DOHH2 (cell line): ENCODE measurements around the gene PPFIA1.

Source experiments
- H3F3A ChIP-seq: fragments of 200-600 bp; sonication (generic), shearing (Covaris generic); 2 replicates; pipeline ENCODE4 v1.6.0; 2016; ENCODE audit warnings: antibody characterized with exemption, mild to moderate bottlenecking; ENCODE audit not compliant: control insufficient read depth, insufficient read depth
- H3K27ac ChIP-seq: fragments of 200-600 bp; sonication (generic); 2 replicates; pipeline ENCODE4 v1.5.1; 2014; ENCODE audit warnings: low read depth, mild to moderate bottlenecking, low read length, moderate library complexity
- H3K27me3 ChIP-seq: fragments of 200-600 bp; sonication (generic); 2 replicates; pipeline ENCODE4 v1.6.1; 2014; ENCODE audit warnings: mild to moderate bottlenecking, low read length, mixed read lengths; ENCODE audit not compliant: control insufficient read depth
- H3K36me3 ChIP-seq: fragments of 200-600 bp; sonication (generic); 2 replicates; pipeline ENCODE4 v1.6.1; 2014; ENCODE audit warnings: mild to moderate bottlenecking, low read length, moderate library complexity, mixed read lengths; ENCODE audit not compliant: control insufficient read depth
- H3K4me1 ChIP-seq: fragments of 200-600 bp; sonication (generic); 2 replicates; pipeline ENCODE4 v1.6.1; 2014; ENCODE audit warnings: mild to moderate bottlenecking, low read length, mixed read lengths; ENCODE audit not compliant: control insufficient read depth
- H3K4me2 ChIP-seq: fragments of 200-600 bp; sonication (generic); 2 replicates; pipeline ENCODE4 v1.6.0; 2014; ENCODE audit warnings: mild to moderate bottlenecking, low read length, moderate library complexity
- H3K4me3 ChIP-seq: fragments of 200-600 bp; sonication (generic); 2 replicates; pipeline ENCODE4 v1.5.1; 2014; ENCODE audit warnings: mild to moderate bottlenecking, low read length, mixed read lengths
- H3K79me2 ChIP-seq: fragments of 200-600 bp; sonication (generic); 2 replicates; pipeline ENCODE4 v1.6.1; 2014; ENCODE audit warnings: mild to moderate bottlenecking, low read length, mixed read lengths; ENCODE audit not compliant: control insufficient read depth
- H3K9me2 ChIP-seq: fragments of 200-600 bp; sonication (generic); replicated peaks from 2 replicates; pipeline ENCODE4 v1.6.1; 2014; ENCODE audit warnings: mild to moderate bottlenecking, low read length, mixed read lengths; ENCODE audit not compliant: control insufficient read depth
- H3K9me3 ChIP-seq: fragments of 200-600 bp; sonication (generic); 2 replicates; pipeline ENCODE4 v1.6.1; 2014; ENCODE audit warnings: antibody characterized with exemption, low read length, mixed read lengths; ENCODE audit not compliant: control insufficient read depth, insufficient read depth
- H4K20me1 ChIP-seq: fragments of 200-600 bp; sonication (generic); 2 replicates; pipeline ENCODE4 v1.6.0; 2014; ENCODE audit warnings: low read depth, mild to moderate bottlenecking, antibody characterized with exemption, low read length, moderate library complexity; ENCODE audit not compliant: control insufficient read depth, insufficient read depth
- CTCF ChIP-seq: fragments of 200-600 bp; sonication (generic); IDR thresholded peaks from one replicate; pipeline ENCODE4 v1.5.1; 2014; ENCODE audit warnings: antibody characterized with exemption, mild to moderate bottlenecking, low read depth, low read length; ENCODE audit not compliant: poor library complexity, severe bottlenecking
- EZH2phosphoT487 ChIP-seq: fragments of 200-600 bp; sonication (generic); IDR thresholded peaks from 2 replicates; pipeline ENCODE4 v1.6.1; 2017; ENCODE audit warnings: borderline replicate concordance, mild to moderate bottlenecking, antibody characterized with exemption, low read length, moderate library complexity, mixed read lengths

PPFIA1 gene

GRCh38 chr11:70432065-70432464, 161.6 kb downstream of the PPFIA1 start:
- Histone ChIP-seq H3K27ac (no peak overlapping the region), H3K9me2 (no peaks in the 10 kb centered on the region), H3K79me2 (no peaks in the 10 kb centered on the region), H3K27me3 (peaks cover 20% of the 10 kb centered on the region), H3K4me1 (peaks cover 9% of the 10 kb centered on the region), H3F3A (no peaks in the 10 kb centered on the region), H3K4me3 (no peak overlapping the region), H3K4me2 (no peak overlapping the region), H4K20me1 (no peaks in the 10 kb centered on the region), H3K9me3 (no peaks in the 10 kb centered on the region), H3K36me3 (no peaks in the 10 kb centered on the region)
- TF ChIP-seq CTCF (no peak), EZH2phosphoT487 (no peak)

GRCh38 chr11:70432580-70432979, 162.1 kb downstream of the PPFIA1 start:
- Histone ChIP-seq H3K79me2 (no peaks in the 10 kb centered on the region), H3K27me3 (peaks cover 23% of the 10 kb centered on the region), H3K4me3 (no peak overlapping the region), H4K20me1 (no peaks in the 10 kb centered on the region), H3K36me3 (no peaks in the 10 kb centered on the region), H3K27ac (no peak overlapping the region), H3F3A (no peaks in the 10 kb centered on the region), H3K4me2 (no peak overlapping the region), H3K9me2 (no peaks in the 10 kb centered on the region), H3K9me3 (no peaks in the 10 kb centered on the region), H3K4me1 (peaks cover 15% of the 10 kb centered on the region)
- no peak for TF ChIP-seq EZH2phosphoT487
- no peak for TF ChIP-seq CTCF

- no peak overlapping the region for H3K4me2 ChIP-seq
- no peaks in the 10 kb centered on the region for H3K36me3 ChIP-seq
Measured at GRCh38 chr11:70433038-70433437, 162.5 kb downstream of the PPFIA1 start.

More at GRCh38 chr11:70433038-70433437, 162.5 kb downstream of the PPFIA1 start:
- Histone ChIP-seq H3K27ac (no peak overlapping the region), H3K4me1 (peaks cover 19% of the 10 kb centered on the region), H3K4me3 (no peak overlapping the region), H3K9me2 (no peaks in the 10 kb centered on the region), H3K9me3 (no peaks in the 10 kb centered on the region), H3F3A (no peaks in the 10 kb centered on the region), H3K79me2 (no peaks in the 10 kb centered on the region), H4K20me1 (no peaks in the 10 kb centered on the region), H3K27me3 (peaks cover 23% of the 10 kb centered on the region)
- TF ChIP-seq EZH2phosphoT487 (no peak), CTCF (no peak)
